Measurements from ENCODE around the gene YWHAH. TPM values are rescaled to one million over a fixed set of nuclear protein-coding genes. Genes with fewer than 3 reads are reported as not detected.

Gene YWHAH
- total and polyA plus RNA-seq, 4 donors, result 26.1 to 75.0 (median 42.4) TPM

- TF ChIP-seq YY1 (IDR thresholded peaks at IDR 0.05) (no peak), REST (IDR thresholded peaks at IDR 0.05) (no peak), HNF4A (conservative IDR thresholded peaks at IDR 0.05) (no peak), EGR1 (IDR thresholded peaks at IDR 0.05; ENCODE audit: low read depth in 2 of 2) (no peak), HNF4G (IDR thresholded peaks at IDR 0.05) (no peak), ATF3 (IDR thresholded peaks at IDR 0.05) (no peak), RAD21 (IDR thresholded peaks at IDR 0.05) (no peak), FOXA2 (IDR thresholded peaks at IDR 0.05) (no peak)
- no peak for DNase-seq (ENCODE audit: low spot score)
- H3K9me3 ChIP-seq (ENCODE audit: control insufficient read depth in 4 of 4, low read length in 3 of 4), result no peaks in the 10 kb centered on the region
- 73% methylated on average over 8 of the region's 8 CpGs for WGBS
- H3K4me3 ChIP-seq (ENCODE audit: low read depth in 1 of 3, low read length in 3 of 3), result no peak overlapping the region
- no peaks in the 10 kb centered on the region for H3K27me3 ChIP-seq (ENCODE audit: control insufficient read depth in 4 of 4, insufficient read depth in 4 of 4, low read length in 3 of 4)
- no peak overlapping the region for H3K27ac ChIP-seq (ENCODE audit: low read depth in 1 of 2, low read length in 2 of 2)
- no peaks in the 10 kb centered on the region for H3K36me3 ChIP-seq (ENCODE audit: control insufficient read depth in 4 of 4, insufficient read depth in 3 of 4, low read depth in 1 of 4, low read length in 3 of 4)
- H3K9ac ChIP-seq (ENCODE audit: low read depth in 1 of 2, low read length in 2 of 2), result no peak overlapping the region
- peaks cover 0 to under 1% (median 0%) of the 10 kb centered on the region in 4 donors for H3K4me1 ChIP-seq (ENCODE audit: control insufficient read depth in 4 of 4, insufficient read depth in 4 of 4, low read length in 3 of 4)
Observed at GRCh38 chr22:31938296-31938695, 6.0 kb upstream of the YWHAH start.

GRCh38 chr22:31940506-31940905, 3.8 kb upstream of the YWHAH start:
- no peak for DNase-seq (ENCODE audit: low spot score)
- TF ChIP-seq ATF3 (IDR thresholded peaks at IDR 0.05) (no peak), FOXA2 (IDR thresholded peaks at IDR 0.05) (no peak), RXRA (IDR thresholded peaks at IDR 0.05) (no peak), EGR1 (IDR thresholded peaks at IDR 0.05; ENCODE audit: low read depth in 2 of 2) (no peak), CTCF (IDR thresholded peaks at IDR 0.05; ENCODE audit: low read depth, low read length, missing input control) (no peak), FOXA1 (IDR thresholded peaks at IDR 0.05) (no peak), ZBTB33 (IDR thresholded peaks at IDR 0.05) (no peak), HNF4G (IDR thresholded peaks at IDR 0.05) (no peak), NR2F2 (IDR thresholded peaks at IDR 0.05) (no peak)
- Histone ChIP-seq H3K9ac (ENCODE audit: low read depth in 1 of 2, low read length in 2 of 2) (no peak overlapping the region), H3K27me3 (ENCODE audit: control insufficient read depth in 4 of 4, insufficient read depth in 4 of 4, low read length in 3 of 4) (no peaks in the 10 kb centered on the region), H3K9me3 (ENCODE audit: control insufficient read depth in 4 of 4, low read length in 3 of 4) (no peaks in the 10 kb centered on the region), H3K4me3 (ENCODE audit: low read depth in 1 of 3, low read length in 3 of 3) (no peak overlapping the region), H3K27ac (ENCODE audit: low read depth in 1 of 2, low read length in 2 of 2) (no peak overlapping the region), H3K4me1 (ENCODE audit: control insufficient read depth in 4 of 4, insufficient read depth in 4 of 4, low read length in 3 of 4) (peaks cover 0 to 9% (median 4%) of the 10 kb centered on the region in 4 donors), H3K36me3 (ENCODE audit: control insufficient read depth in 4 of 4, insufficient read depth in 3 of 4, low read depth in 1 of 4, low read length in 3 of 4) (no peaks in the 10 kb centered on the region)
- 77% methylated on average over 9 of the region's 9 CpGs for WGBS
